Suprapubic skin (tissue), 4 donors: ENCODE data around the gene PARD3B.

Experiments used
- EP300 ChIP-seq: sonication (generic); formaldehyde crosslinking; IDR thresholded peaks from one replicate; pipeline ENCODE4 v1.6.1; 2017; ENCODE audit warnings: antibody characterized with exemption
- POLR2A ChIP-seq, 2 donors: fragments of 450-650 bp; IDR thresholded peaks; one replicate each; pipeline ENCODE4 v1.6.1; 2017; ENCODE audit warnings: antibody characterized with exemption in 2 of 2, mild to moderate bottlenecking in 2 of 2, moderate library complexity in 2 of 2
- POLR2AphosphoS5 ChIP-seq, 3 donors: sonication (generic); formaldehyde crosslinking; IDR thresholded peaks; one replicate each; pipeline ENCODE4 v1.6.1; 2017; ENCODE audit warnings: antibody characterized with exemption in 3 of 3
- TF ChIP-seq, protein P1 (sequence below), 2 donors: fragments of 200-600 bp in 1 of 2; fragments of 450-650 bp in 1 of 2; sonication (generic) in 1 of 2; IDR thresholded peaks; one replicate each; pipeline ENCODE4 v1.5.1; 2016 to 2019; ENCODE audit warnings: antibody characterized with exemption in 2 of 2, mild to moderate bottlenecking in 1 of 2, moderate library complexity in 1 of 2

DNA sequence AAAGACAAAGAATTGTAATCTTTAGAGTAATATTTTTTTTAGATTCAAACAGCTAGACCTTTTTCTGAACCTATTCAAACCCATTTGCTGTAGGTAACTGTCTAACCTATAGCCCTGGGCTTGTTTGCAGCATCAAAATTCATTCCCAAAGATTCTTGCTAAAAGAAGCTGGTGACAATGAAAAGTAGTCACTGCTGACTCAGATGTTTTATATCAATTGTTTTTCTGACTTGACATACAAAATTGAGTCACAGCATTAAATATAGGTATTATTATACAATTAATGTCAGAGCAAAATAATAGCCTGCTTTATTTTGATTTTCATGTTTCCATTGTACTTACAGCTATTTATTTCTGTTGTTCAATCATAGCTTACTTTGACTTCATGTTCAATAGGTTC, 816.7 kb downstream of the PARD3B start:
- TF ChIP-seq, protein P1, sequence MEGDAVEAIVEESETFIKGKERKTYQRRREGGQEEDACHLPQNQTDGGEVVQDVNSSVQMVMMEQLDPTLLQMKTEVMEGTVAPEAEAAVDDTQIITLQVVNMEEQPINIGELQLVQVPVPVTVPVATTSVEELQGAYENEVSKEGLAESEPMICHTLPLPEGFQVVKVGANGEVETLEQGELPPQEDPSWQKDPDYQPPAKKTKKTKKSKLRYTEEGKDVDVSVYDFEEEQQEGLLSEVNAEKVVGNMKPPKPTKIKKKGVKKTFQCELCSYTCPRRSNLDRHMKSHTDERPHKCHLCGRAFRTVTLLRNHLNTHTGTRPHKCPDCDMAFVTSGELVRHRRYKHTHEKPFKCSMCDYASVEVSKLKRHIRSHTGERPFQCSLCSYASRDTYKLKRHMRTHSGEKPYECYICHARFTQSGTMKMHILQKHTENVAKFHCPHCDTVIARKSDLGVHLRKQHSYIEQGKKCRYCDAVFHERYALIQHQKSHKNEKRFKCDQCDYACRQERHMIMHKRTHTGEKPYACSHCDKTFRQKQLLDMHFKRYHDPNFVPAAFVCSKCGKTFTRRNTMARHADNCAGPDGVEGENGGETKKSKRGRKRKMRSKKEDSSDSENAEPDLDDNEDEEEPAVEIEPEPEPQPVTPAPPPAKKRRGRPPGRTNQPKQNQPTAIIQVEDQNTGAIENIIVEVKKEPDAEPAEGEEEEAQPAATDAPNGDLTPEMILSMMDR (IDR thresholded peaks at IDR 0.05): no peak
- TF ChIP-seq POLR2AphosphoS5 (IDR thresholded peaks at IDR 0.05): no peak
- no peak for TF ChIP-seq POLR2A (IDR thresholded peaks at IDR 0.05)
- TF ChIP-seq EP300: no peak
